HG02973 (cell line): ENCODE measurements around the gene CLIC5.

Experiments
- ATAC-seq: cut with Tn5 transposase; IDR thresholded peaks from one replicate; pipeline ENCODE4 v1.9.1; 2021; ENCODE audit warnings: moderate library complexity; ENCODE audit not compliant: unreplicated experiment

The CLIC5 gene

DNA sequence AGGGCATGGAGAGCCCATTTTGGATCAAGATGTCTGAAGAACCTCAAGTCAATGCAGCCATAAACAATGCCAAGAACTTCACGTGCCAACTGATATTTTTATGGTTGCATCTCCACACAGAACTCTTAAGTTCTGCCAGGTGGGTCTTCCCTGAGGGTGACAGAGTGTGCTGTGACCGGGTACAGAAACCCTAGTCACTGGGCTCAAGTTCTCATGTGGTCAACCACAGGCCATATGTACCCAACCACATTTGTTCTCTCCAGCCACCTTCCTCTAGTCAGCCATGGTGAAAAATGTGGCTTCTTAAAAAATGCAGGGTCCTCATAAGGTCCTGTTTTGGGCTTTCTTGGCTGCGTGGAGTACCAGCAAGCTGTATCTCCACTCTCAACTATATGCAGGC lies 48.9 kb downstream of the CLIC5 start:
- ATAC-seq = no peak

DNA sequence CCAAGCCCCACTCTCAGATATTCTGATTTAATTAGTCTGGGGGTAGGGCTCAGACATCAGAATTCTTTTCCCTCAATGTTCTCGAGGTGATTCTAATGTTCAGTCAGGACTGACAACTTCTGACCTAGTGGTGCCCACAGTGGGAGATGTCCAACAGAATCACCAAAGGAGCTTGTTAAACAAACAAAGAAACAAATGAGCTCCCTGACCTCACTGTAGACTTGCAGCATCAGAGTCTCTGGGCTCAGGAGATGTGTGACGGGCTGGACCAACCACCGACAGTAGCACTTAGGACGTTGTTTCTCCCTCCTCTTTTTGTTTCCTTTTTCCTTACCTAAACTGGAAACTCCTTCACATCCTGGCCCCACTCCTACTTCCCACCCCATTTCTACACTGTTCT lies 49.3 kb downstream of the CLIC5 start:
- no peak for ATAC-seq

DNA sequence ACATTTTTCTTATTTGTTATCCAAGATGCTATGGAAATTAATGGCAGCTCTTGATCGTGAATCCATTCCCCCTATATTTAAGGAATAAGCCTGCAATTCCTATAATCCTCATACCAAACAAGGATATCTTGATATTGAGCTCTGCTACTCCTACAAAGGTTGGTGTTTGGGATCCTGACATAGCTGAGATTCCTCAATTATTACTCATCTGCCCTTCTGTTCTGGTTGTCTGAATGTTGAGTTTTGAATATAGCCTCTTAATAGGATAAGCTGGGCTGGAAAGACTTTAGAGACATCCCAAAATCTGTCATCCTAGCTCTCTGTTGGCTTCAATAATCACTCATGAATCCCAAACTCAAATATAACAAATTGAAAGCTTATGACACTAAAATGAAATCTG lies 49.9 kb downstream of the CLIC5 start:
- no peak for ATAC-seq

DNA sequence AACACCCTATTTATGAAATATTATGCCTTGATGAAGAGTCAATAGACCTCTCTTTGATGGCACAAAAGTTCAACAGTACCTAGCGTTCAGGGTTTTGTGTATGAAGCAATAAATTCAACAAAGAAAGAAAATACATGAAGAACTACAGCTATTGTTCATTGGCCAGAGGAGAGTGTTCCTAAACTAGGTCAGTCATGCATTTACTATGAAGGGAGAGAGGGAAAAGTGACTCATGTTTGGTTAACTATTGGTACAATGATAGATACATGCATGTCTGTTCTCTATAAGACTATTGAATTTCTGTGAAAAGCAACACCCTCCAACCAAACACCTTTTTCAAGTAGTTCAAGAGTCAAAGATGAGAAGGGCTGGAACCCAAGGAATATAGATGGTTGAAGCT lies 50.7 kb downstream of the CLIC5 start:
- no peak for ATAC-seq

DNA sequence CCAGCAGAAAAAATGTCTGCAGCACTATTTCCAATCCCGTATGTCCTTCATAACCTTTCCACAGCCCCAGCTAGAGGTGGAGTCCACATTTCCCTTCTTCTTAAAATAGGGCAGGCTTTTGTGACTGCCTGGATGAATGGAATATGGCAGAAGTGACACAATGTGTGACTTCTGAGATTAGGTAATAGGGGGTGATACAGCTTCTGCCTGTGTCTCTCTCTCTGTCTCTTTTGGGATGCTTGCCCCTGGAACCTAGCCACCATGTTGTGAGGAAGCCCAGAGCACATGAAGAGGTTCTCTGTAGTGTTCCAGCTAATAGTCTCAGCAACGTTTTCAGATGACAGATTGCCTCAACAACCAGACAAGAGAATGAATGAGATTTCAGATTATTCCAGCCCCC lies 51.4 kb downstream of the CLIC5 start:
- ATAC-seq = no peak

DNA sequence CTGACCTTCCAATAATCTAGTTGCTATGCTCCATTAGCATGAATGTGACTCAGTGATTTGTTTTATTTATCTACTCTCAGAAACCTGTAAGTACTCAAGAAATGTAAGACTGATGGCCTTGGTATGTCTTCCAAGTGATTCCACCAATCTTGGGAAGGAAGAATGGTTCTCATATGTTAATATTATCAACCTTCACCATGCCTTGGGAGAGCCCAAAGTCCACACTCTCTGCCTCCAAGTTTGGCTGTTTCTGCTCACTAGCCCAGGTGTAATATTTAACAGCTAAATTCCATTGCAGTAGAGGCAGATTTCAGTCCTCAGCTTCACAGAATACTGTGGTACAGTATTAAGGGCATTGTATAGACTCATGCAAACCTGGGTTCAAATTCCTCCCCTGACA lies 51.8 kb downstream of the CLIC5 start:
- ATAC-seq = no peak

DNA sequence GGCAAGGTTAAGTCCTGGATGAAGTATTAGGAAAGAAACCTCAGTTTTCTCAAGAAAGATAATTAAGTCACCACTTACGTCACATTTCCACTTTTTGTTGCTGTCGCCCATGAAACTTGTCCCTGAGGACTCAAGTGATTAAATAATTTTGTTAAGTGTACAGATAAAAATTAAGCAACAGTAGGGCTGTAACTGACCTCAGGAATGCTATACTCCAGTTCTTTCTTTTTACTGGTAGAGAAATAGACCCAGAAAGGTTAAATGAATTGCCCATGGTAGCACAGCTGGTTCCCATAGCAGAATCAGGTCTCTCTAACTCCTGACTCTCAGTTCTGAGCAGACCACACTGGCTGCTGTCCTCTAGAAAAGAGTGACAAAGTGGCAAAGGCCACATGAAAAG lies 54.5 kb downstream of the CLIC5 start:
- no peak for ATAC-seq

DNA sequence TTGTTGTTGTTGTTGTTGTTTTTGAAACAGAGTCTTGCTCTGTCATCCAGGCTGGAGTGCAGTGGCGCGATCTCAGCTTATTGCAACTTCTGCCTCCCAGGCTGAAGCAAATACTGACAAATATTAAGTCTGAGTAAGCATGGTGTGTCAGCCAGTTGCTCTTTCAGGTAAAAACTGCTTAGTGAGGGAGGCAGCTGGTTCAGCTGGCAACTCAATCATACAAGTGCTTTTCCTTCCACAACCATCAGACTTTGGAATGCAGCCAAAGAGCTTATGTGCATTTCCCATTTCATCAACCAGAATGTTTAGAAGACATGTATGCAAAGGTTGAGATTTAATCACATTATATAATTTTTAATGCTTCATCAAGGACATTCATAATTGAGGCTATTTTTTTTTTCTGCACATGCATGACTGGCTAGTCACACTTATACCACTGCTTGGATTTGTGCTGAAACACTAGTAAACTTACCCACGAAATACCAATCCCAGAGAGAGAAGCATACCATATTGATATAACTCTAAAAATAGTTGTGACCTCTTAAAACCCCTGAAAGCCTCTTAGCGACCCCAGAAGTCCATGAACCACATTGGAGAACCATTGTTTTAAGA lies 56.0 kb downstream of the CLIC5 start:
- no peak for ATAC-seq

DNA sequence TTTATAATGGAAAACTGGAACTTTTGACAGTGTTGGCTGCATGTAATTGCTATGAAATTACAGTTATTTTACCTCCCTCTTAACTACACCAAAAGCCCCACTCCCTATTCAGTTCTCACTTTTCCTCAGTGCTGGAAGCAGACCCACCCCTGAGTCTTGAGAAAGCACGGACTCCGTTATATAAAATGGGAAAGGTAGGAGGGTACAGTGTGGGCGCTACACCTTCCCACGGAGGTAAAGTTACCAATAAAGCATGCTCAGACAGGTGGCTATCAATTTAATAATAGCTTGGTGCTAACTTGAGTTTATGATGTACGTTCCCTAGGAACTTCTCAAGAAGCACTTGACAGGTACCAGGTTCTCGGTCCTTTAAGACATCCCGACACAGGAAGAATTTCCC lies 59.0 kb downstream of the CLIC5 start:
- ATAC-seq = no peak

DNA sequence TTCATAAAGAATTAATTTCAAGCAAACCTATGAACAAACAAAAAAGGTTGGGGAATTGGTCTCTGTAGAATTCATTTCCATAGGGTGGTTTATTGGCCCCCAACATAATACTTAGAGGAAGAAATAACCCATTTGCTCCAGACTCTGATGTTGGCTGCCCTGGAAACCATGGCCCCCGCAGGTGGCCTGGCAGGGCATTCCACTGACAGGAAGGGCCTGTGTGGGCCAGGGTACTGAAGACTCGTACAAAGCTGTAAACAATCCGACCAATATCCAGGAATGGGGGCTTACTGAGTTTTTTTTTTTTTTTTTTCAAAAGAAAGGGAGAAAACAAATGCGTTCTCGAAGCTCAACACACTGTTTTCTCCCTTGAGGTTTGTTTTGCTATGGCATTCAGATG lies 59.5 kb downstream of the CLIC5 start:
- no peak for ATAC-seq

DNA sequence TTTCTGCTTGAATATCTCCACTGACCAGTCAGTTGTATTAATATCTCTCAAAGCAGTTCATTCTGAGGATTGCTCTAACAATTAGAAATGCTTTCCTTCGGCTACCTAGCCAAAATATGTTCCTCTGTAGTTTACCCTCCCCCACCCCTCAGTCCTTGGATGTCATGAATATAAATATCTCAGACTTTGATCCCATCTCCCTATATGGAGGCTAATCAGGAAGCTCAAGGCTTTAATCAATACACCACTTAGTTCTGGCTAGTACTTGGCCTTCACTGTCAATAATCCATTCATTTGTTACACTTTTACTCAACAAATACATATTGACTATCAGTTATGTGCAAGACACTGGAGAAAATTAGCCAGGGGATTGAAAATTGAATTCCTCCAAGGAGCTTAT lies 60.1 kb downstream of the CLIC5 start:
- ATAC-seq = no peak

DNA sequence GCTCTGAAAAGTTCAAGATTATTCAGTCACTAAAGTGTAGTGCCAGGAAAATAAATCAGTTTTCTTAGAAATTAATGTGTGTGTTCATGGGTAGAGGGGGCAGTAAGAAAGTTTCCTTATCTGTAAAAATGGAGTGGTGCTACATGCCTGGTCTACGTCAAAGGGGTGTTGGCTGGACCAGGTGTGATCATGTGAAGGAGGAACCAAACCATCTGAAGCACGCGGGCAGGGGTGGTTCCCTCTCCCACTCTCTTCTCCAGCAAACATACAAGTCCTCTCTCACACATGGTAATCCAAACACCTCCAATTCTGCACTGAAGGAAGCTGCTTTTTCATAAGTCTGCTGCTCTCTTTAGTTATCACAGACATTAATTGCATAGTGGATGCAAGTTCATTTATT lies 63.1 kb downstream of the CLIC5 start:
- ATAC-seq = no peak

DNA sequence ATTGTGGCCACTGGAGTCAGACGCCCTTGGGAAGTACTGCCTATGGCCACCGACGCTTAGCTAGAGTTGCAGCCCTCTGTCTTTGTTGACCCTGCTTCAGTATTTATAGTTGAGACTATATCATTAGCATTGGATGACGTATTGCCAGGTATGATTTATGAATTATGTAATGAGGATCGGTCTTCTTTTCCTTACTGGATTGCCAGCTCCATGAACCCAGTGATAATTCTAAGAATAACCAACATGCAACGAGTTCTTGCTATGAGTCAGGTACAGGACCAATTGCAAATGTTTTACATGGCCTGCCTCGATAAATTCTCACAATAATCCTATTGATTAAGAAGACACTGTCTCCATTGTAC lies 63.5 kb downstream of the CLIC5 start:
- ATAC-seq = no peak

DNA sequence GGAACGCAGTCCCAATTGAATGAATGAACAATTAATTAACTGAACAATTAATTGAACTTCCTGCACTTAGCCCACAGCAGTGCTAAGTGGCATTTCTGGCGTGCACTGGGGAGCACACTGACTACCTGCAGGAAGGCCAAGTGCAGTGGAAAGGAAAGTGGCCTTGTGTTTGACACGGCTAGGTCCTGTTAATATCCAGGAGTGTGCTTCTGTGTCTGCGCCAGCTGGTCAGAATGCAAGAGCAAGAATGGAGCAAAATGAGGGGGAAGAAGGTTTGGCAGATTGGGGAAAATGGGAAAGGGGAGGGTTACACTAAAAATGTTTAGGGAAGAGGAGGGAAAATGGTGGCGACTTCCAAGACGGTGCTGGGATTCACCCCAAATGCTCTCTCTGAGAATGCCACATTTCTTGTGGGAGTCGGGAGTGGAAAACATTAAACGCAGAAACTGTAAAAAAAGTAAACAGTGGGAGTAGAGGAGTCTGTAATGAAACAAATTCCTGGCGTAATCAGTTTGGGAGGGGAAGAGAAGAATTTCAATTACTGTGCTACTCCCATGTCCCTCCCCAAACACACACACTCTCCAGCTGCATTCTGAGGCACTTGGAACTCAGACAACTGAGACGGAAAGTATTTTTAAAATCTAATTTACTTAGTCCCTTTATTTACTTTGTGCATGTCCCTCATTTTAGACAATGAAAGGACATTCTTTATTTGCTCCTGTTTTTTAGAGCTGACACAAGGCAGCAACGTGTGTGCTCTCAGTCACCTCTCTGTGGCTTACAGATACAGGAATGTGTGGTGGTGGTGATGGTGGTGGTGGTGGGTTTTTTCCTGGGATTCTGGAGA lies 64.1 kb downstream of the CLIC5 start:
- ATAC-seq = no peak

DNA sequence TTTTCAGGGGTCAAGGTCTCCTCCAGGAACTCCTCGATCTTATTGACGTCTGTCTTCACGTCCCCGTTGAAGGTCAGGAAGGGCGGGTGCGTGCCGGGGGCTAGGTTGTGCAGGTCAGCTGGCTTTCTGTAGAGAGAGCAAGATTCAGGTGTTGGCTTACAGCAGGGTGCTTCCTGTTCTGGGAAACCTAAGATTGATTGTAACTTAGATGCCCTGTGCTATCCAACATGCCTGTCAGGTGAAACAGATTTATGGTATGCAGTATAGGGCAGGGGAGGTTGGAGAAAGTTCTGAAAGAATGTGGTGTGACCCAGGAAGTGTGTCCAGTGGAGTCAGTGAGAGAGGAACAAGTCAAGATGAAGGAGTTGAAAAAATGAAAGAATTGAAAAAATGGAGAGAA lies 66.4 kb downstream of the CLIC5 start:
- ATAC-seq = no peak

DNA sequence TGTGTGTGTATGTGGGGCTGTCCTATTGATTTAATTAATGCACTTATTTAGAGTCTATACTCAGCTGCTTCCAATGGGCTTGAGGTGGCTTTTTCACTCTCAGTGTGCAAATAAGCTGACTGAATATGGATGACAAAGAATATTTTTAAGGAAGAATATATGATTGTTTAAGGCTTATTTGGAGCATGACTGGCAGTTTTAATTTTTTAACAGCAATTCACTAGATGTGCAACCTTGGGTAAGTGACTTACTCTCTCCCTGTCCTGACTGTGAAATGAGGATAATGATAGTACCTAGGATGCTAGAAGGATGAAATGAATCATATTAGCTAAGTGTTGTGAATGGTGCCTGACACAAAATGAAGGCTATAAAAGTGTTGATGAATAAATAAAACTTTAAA lies 67.9 kb downstream of the CLIC5 start:
- no peak for ATAC-seq

DNA sequence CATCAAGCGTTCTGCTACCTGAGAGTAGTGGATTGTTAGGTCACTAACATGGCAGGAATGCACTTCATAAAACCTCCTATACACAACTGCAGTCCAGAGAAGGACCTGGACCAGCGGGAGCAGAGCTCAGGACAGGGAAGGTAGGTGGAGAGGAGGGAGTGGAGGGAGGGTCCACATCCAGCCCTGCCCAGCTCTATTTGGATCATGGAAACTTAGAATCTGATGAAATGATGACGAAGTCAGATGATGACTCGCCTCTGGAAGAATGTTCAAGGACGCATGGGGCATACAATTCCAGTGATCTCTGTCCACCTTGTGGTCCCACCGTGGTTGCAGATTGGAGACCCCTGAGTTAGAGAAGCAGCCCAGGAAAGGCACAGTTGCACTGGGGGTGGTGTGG lies 68.8 kb downstream of the CLIC5 start:
- no peak for ATAC-seq

DNA sequence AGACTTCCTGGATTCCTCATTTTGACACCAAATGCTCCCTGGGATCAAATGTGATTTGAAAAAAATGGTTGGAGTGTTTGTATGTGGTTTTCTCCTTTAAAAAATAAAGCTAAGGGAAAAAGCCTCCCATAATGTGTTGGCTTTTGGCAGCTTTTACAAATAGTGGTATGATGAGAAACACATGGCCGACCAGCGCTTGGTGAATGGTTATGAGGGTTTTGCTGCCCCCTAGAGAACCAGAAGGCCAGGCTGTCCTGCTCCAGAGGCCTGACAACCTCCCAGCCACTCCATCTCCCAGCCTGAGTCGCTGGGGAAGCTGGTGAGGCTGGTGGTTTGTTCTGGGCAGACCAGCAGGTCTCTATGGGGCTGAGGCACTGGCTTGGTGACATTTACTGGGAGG lies 69.3 kb downstream of the CLIC5 start:
- no peak for ATAC-seq

DNA sequence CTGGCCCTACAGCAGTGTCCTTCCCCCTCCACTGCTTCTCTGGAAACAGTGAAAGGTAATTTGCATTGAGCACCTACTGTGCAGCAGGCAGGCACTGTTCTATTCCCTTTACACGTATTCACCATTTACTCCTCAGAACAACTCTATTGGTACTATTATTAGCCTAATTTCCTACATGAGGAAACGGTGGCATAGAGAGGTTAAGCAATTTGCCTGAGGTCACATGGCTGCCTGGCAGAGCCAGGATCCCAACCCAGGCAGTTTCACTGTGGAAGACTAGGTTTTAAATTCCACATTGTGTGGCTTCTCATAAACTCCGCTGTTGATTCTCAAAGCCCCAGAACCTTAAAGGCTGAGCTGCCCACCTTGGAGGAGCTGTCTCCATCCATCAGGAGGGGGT lies 72.7 kb downstream of the CLIC5 start:
- no peak for ATAC-seq

DNA sequence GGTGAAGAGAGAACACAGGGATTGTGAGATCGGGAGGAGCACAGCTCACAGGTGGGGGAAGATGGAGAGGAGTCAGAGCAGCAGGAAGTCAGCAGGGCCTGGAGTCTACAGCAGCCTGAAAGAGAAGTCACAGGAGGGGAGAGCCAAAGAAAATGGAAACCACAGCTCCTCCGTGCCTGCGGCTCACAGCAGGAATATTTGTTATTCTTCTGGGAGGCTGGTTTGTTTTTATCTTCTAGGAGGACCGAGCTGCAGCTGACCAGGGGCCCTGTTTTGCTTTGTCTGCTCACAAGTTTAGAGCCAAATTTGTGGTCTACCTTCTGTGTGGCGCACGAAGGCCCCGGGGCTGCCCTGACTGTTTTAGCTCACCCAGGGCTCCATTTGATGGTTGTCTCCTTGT lies 81.8 kb downstream of the CLIC5 start:
- no peak for ATAC-seq

DNA sequence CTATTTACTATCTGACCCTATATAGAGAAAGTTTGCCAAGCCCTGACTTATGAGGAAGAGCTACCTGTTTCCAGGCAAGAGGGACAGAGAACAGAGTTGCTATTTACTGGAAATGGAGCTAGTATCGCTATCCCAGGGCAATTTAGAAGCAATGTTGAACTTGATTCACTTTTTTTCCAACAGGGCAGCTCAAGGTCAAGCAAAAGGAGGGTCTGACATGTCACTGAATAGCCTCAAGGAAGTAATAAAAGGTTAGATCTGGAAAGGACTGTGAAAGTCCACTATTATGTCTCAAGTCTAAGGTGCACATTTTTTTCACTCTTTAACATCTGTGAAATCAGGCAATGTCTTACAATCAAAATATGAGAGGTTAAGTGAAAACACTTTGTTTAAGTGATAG lies 84.4 kb downstream of the CLIC5 start:
- ATAC-seq = no peak

DNA sequence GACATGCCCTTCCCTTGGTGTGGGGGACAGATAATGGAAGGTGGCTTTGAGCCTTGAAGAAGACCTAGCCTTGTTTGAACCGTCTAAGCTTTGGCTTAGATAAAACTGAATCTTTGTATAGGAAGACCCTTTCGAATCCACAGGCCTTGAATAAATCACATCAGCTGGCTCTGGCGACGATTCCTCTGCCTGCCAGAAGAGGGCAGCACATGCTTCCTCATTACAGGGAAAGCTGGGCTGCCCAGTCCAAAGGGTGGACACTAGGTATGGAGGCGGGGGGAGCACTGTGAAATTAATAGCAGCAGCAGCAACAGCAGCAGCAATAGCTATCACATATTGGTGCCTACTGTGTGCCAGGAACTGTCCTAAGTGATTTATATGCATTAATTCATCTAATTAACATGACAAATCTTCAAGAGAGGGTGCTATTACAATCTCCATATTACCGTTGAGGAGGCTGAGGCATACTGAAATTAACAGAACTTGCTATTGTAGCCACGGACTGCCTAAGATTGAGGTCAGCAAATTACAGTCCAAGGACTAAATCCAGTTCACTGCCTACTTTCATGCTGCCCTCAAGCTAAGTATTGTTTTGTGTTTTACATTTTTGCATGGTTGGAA lies 85.1 kb downstream of the CLIC5 start:
- ATAC-seq = no peak
